Esophagus mucosa (tissue), 1 donor: ENCODE results near the gene ALK. TPM values are rescaled to one million over a fixed set of nuclear protein-coding genes. Genes with fewer than 3 reads are reported as not detected.

Experiments used
- ATAC-seq: fragments of 200-7000 bp; cut with Tn5 transposase; one replicate; pipeline ENCODE4 v1.9.1; 2020
- total RNA-seq: library from RNA; stranded (reverse); gene quantifications from one replicate; pipeline ENCODE4 v1.2.4, GENCODE V29; 2023
- donor health status: DM: yes; HTN: yes; CAD: no.

The ALK gene
- 0.04 TPM for total RNA-seq

DNA sequence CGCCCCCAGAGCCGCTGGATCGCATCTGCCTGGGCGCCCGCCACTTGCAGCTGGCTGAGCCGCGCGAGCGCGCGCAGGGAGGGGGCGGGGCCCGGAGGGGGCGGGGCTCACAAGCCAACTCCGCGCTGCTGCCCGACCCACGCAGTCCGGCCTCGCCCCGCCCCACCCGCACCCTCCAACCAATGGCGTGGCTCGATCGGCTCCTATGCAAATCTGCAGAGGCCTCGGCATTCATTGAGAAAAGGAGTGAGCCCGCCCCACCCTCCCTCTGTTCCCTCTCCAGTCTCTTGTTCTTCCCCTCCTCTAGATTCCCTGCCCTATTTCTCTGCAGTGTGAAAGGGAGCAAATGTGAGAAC is at the start of gene ALK:
Gene ALK (minus strand): TSS at position 27 of the 356 bp plus-strand sequence. CDS start 927 bp downstream, outside the sequence.
- peak; percentile 100 for ATAC-seq

DNA sequence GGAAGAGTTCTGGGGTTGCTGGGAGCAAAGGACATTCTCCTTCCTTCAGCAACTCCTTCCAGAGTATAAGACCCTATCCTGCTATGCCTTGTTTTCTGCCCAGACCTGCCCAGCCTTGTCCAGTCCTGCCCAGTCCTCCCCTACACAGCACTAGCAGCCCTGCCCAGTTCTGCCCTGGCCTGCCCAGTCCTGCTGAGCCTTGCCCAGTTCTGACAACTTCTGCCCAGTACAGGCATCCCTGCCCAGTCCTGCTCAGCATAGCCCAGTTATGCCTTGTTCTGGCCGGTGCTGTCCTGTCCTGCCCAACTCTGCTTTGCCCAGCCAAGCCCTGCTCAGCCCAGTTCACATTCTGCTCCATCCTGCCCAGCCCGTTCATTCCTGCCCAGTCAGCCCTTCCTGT is 44.9 kb upstream of the ALK start:
- ATAC-seq, result peak; percentile 97

DNA sequence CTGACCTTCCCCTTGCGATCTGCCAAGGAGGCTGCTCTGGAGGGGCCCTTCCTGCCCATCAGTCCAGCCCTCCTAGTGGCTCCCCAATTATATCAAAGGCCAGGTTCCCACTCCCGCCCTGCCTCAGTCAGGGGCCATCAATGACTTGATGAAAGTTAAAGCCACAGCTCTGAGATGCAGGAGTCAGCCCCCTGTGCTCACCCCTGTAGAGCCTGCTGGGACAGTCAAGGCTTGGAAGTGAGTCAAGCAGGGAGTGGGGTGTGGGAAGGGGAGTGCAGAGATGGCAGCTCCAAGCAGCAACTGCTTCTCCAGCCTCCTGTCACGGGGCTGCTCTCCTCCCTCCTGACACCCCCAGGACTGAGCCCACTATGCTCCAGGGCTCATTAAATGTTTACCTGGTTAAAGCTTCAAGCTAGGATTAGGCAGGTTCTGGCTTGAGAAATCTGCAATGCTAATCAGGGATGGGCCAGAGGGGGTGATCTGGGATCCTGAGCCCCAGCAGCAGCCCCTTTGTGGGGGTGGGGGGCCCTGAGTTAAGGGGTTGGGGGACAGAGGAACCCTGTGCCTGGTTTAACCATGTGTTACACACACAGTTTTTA is 42.7 kb upstream of the ALK start:
- ATAC-seq, result no peak

DNA sequence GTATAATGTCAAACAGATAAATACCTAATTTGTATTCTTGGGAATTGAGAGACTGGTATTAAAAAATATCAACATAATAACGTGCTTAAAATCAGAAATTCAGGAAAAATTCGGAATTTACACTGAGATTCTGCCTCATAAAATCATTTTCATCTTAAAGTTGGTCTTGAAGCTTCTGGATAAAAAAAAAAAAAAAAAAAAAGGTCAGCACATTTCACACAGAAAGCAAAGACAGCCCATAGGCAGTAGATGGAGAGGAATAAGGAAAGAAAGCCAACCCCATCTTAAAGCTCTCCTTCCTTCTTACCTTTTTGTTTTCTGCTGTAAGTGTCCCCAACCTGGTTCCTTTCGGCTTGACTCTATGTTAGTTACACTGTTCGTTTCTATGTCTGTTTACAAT is 41.5 kb upstream of the ALK start:
- no peak for ATAC-seq

DNA sequence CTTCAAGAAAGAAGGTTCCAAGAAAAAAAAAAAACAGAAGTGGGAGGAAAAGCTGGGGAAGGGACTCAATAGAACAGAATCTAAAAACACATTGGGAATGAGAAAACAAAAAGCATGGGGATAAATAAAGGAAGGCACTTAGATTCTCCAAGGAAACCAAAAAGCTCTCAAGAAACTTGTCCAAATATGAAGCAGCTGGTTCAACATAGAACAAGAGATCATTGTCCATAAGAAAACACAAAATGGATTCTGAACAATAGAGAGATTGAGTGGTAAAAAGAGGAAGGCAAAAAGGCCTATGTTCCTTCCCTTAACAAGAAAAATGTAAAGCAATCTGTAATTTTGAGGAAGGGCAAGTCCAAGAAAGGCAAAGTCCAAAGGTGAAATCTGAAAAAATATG is 32.9 kb upstream of the ALK start:
- no peak for ATAC-seq

DNA sequence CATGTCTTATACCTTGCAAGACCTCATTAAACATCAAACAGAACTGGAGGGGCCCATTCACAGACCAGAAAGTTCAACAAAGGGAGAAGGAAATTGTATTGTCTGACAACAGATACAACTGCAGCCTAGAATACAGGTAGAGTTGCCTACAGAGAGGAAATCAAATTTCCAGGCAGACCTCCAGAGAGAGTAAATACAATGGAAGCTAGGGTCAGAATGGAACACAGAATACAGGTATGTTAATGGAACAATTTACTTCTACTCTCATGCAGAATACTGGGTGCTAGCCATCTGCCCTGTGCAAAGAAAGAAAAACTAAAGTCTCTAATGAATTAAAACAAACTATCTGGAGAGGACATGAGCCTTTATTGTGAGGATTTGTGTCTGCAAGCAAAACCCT is 31.6 kb upstream of the ALK start:
- no peak for ATAC-seq

DNA sequence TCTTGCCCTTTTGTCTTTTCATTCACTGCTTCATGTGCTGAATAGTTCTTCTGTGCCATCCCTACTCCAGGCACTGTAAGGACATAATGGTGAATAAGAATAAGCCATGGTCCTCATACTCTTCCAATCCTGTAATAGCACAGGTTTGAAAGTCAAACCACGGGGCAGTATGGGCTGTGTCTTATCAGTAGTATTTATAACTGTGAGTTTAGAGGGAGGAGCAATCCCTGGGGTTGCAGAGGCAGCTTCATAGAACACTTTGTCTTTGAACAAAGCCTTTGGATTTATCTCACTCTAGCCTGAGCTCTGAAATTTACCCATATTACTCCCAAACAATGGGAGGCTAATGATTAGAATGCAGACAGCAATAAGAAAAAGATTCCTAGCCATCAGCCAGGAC is 30.2 kb upstream of the ALK start:
- ATAC-seq, result no peak

DNA sequence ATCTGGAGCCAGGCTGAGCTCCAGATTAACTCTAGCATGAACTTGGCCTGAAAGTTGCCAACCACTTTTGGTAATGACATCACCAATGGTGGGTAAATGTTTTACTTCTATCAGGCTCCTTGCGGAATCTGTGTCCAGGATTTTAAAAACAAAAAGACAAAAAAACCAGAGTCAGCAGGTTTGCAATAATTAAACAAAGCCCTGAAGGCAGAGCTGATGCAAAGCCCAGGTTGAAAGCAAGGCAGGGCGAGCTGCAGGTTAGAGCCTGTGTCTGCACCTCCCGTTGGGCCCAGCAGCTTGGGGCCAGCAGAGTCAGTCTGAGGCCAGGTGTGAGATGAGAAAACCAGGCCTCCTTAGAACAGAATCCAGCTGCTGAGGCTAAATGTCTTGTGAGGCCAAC is 29.1 kb upstream of the ALK start:
- peak; percentile 96 for ATAC-seq

DNA sequence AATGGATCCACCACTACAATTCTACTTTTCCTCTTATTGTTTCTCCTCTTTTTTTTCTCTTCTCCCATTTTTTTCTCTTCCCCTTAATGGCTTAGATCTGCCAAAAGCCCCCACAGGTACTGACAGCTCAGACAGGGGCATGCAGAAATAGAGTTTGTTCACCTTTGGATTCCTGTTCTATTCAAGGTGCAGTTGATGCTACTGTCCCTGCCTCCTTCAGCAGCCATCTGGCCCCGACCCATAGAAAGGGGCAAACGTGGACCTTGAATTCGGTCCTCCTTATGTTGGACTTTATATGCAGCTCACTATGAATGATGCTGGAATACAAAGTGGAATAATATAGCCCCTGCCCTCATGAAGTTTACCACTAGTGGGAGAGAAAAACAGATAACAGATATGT is 27.7 kb upstream of the ALK start:
- no peak for ATAC-seq

DNA sequence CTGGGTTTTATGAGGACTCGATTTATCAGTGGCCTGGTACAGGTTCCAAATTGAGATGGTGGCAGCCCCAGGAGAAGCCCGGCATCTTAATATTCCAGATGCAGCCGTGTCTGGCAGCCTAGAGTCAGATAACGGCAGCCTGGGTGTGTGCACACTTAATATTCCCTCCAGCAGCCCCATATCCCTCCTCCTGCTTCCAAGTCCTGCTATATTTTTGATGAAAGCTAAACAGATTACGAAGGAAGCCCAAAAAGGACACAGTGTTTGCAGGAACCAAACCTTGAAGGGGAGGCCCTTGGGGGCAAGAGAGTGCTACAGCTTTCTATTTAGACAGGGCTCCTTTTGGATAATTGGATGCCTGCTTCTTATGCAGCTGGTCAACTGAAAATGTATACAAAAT is 25.1 kb upstream of the ALK start:
- no peak for ATAC-seq

DNA sequence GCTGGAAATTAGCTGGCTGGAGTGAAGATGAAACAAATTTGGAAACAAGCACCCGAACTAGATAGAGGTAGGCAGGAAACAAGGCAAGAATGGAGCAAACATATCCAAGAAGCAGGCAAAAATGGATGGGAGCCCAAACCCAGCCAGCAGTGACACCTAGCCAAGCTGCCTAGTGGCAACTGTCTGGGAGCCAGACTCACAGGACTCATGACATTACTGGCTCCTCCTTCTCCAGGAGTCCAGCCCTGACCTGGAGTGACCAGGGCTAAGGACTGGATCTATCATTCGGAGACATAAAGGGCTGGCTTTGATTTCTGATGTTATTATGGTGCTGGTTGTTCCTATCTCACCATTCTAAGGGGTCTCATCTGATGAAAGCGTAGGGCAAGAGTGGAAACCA is 21.3 kb upstream of the ALK start:
- ATAC-seq, result no peak

DNA sequence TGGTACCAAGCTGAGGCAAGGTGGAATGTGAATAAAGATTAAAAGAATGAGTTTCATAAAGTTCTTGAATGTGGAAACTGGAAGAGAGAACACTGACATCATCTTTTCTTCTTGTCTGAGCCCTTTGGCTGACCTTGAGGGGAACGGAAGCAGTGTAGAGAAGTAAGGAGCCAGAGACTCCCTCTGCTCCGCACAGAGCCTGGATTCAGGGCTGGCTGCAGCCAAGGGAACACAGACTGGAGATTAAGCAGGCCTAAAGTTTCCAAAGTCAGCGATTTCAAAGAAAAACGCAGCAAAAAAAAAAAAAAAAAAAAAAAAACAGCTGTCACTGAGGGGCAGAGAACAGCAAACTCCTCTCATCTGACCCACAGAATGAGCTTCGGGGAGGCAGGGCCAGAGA is 19.3 kb upstream of the ALK start:
- ATAC-seq, result no peak

DNA sequence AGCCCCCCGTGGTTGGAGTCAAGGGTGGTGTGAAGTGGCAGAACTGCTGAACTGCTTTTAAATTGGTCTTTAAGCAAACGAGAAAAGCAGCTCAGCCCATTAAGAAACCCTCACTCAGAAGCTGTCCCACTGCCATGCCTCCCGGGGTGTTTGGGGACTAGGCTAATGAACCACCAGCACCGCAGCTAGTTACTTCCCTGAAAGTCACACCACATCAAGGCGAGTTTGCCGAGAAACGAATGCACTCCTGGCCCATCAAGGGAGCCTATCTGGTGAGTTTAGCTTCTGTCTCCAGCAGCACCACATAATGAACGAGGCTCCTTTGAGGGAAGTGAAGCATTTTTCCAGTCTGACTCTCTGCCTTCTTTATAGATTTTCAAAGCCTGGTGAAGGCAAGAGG is 14.6 kb upstream of the ALK start:
- no peak for ATAC-seq

DNA sequence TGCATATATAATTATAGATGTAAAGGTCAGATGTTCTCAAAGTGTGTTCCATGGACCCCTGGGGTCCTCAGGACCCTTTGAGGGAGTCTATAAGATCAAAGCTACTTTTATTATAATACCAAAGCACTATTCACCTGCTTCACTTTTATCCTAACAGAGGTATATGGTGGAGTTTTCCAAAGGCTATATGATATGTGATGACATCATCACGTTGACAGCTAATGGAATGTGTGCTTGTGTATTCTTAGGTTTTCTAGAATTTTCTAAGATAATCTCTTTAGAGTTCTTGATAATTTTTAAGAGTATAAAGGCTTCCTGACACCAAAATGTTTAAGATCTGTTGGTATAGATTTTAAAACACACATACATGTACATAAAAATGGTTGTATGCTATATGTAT is 10.4 kb upstream of the ALK start:
- no peak for ATAC-seq

DNA sequence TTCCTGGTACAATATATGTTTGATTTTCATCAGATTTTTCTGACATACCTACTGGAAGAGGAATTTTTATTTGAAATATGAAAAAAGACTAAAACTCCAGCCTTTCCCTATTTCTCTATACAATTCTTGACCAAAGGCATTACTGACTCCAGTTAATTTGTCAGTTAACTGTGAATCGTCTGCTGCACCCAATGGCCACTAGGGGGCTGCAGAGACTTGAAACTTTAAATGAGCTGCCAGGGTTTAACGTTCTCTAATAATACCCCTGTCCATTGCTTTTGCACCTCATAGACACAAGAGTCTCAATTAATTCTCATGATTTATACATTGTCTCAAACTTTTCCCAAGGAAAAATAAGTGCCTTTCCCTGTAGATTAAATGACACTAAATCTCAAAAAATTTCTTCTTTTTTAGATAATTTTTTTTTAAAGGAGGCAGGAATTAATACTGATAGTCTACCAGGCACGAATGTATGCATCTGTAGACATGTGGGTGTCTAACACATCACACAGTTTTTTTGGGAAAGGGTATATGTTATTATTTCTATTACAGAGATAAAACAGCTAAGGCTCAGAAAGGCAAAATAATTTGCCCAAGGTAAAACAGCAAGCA is 1.8 kb upstream of the ALK start:
- ATAC-seq, result no peak

DNA sequence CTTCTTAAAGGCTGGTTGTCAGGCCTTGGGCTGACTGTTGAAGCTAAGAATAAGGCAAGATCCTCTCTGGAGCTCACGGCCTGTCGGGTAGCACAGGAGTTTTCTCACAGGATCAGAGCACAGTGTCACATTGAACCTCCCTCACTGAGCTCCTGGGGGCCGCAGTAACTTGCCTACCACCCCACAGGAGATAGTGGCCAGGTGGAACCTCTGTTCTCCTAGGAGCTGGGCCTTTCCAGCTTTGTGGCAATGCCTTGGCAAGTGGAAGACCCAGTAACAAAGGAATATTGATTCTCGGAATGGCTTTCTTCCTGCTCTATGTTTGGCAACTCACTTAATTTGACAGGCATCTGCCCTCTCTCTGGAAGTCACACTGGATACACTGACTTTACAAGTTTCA is 1.2 kb upstream of the ALK start:
- ATAC-seq, result no peak

DNA sequence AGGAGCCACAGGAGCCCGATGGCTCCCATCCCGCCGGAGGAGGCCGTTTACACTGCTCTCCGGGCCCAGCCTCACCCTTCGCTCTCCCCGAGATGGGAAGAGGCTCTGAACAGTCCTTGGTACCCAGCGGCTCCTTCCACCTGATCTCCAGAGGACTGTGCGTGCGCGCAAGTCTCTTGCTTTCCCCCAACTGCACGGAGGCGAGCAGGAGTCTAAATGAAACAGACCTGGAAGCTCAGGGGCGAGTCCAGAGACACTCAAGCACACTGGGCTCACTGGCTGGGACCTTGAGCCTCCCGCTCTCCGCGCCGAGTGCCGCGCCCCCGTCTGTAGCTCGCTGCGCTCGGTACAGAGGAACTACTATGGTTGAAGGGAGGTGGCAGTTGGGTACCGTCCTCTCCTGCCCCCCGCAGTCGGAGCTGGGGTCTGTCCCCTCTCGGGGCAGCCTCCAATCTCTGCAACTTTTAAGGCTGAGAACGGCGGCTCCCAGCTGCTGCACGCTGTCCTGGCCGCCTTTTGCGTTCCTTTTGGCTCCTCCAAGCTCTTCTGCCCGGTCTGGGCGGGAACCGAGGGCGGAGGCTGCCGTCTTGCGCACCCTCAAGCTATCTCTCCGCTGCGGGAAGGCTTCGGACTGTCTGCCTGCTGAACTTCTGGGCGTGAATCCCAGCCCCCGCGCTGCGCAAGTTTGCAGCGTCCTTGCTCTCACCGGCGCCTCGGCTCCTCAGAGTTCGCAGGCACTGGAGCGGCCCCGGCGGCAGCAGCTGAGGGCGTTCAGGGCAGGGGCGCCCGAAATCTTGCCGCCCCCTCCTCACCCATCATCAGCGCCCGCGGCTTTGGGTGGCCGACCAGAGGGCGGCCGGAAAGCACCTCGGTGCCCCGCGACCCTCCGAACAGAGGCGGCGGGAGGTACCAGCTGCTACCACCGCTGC is 491 bp downstream of the ALK start:
- peak; percentile 3 for ATAC-seq

DNA sequence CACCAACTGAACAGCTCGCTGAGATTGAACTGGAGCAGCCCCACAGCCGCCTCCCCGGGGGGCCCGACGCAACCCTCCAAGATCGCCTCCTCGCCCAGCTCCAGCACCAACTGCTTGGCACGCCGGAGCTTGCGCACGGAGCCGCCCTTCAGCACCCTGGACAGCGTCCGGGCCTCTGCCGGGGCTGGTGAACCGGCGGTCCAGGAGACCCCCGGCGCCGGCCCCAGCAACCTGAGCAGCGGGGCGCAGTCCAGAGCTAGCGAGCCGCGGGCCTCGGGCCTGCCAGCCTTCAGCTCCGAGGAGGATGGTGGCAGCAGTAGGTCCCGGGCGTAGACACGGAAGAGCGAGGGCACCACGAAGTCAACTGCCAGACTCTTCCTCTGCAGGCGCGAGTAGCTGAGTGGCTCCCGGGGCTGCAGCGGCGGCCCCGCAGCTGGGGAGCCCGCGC is 1.2 kb downstream of the ALK start:
- ATAC-seq, result peak; percentile 52

DNA sequence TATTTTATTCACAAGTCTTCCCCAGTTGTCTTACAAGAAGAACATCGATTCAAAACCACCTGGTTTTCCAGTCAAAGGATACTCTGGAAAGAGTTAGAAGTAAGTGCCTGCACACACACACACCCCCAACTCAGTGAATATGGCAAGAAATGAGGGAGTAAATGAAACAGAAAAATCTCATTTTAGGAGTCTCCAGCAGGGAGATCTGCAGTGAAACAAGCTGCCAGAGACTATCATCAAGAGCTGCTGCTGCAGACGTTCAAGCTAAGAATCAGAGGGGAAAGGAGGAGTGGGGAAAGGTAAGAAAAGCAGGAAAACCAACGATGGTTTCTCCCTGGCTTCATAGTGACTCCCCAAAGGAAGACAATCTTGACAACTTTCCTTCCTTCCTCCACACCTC is 2.4 kb downstream of the ALK start:
- ATAC-seq, result no peak

DNA sequence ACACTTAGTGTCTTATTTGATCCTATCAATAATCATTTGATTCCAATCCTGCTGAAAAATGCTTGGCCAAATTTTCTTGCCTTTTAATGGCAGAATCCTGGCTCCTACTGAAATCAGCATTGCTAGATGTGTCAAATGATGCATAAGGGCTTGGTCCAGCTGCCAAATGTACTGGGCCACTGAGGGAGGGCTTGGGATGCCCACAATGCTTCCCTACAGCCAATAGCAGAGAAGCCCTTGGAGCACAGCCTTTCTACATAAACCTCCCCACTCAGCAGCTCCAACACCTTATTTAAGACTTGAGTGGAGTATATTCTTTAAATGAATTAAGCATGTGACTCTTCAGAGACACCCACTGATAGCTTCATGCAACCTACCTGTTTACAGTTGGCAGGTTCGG is 3.6 kb downstream of the ALK start:
- ATAC-seq, result no peak

DNA sequence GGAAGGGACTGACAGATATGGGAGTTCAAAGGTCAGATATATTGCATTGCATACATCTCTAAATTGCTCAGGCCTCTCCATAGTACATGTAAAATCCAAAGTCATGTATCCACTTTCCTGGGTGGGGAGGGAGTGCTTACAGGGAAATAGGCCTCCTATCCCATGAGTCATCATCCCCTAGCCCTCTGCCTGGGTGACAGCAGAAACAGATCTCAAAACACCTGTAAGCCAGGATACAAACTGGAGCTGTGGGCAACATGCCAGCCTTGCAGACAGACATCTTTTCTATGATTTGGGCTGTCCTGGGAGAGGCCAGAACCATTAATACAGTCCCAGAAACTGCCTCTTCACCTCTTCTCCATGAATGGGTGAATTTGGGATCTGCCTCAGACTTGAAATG is 4.8 kb downstream of the ALK start:
- no peak for ATAC-seq

DNA sequence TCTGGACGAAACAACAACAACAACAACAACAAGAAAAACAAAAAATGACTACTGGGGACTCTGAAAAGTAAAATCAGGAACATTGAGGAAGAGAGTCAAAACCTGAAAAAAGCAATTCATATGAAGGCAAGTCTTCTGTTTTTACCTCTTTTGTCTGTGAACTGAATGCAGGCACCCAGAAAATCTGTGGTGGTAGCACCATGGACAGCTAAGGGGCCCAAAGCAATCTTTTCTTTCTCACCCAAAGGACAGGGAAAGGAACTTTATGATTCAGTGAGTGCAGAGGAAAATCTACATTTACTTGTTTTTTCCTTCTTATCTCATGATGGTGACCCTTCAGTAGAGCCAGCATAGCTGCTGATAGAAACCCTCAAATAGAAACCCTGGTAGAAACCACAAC is 10.4 kb downstream of the ALK start:
- no peak for ATAC-seq

DNA sequence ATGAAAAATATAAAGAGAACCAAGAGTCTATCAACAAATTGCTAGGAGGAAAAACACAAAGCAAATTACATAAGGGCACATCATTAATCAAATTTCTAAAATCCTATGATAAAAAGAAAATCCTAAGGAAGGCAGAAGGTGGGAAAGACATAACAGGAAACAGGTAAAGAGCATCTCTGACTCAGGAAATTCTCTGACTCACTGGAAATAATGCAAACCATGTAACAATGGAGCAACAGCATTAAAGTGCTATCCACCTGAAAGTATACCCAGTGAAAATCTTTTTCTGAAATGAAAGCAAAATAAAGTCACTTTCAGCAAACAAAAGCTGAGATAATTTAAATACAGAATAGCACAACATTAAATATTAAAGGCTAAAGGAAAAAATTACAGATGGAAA is 10.9 kb downstream of the ALK start:
- ATAC-seq, result no peak

DNA sequence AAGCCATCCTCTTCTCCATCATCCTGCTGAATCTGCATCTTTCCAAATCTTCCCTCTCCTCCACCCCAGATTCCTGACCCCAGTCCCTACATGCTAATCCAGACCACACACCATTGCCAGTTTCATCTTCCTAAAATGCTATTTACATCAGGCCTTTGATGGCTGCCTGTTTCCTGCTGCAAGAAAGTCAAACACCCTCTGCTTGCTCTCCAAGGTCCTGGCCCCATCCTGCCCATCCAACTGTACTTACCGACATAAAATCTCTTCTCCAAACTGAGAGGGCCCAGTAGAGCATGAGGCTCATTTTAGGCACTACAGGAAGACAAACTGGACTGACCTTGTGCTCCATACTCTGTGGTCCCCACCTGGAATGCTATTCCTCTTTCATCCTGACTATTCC is 19.0 kb downstream of the ALK start:
- ATAC-seq, result no peak
